Hepatocyte (in vitro differentiated cells): Measurements from ENCODE around the gene PRPF8. TPM values are rescaled to one million over a fixed set of nuclear protein-coding genes. Genes with fewer than 3 reads are reported as not detected.

Experiments used
- DNase-seq: peaks from one replicate; pipeline ENCODE4 v3.0.0-alpha.2; 2016; ENCODE audit warnings: low spot score
- H2AFZ ChIP-seq: fragments of 200-600 bp; sonication (generic); 2 replicates; pipeline ENCODE4 v1.6.0; 2016; ENCODE audit warnings: antibody characterized with exemption, mild to moderate bottlenecking
- H3K27ac ChIP-seq: fragments of 200-600 bp; sonication (generic); 2 replicates; pipeline ENCODE4 v1.5.1; 2016; ENCODE audit warnings: mild to moderate bottlenecking
- H3K27me3 ChIP-seq: fragments of 200-600 bp; sonication (generic); 2 replicates; pipeline ENCODE4 v1.6.1; 2016
- H3K36me3 ChIP-seq: fragments of 200-600 bp; sonication (generic); replicated peaks from 2 replicates; pipeline ENCODE4 v1.5.1; 2016; ENCODE audit warnings: low read depth; ENCODE audit not compliant: insufficient read depth
- H3K4me1 ChIP-seq: fragments of 200-600 bp; sonication (generic); 2 replicates; pipeline ENCODE4 v1.5.1; 2016; ENCODE audit warnings: mild to moderate bottlenecking, moderate library complexity; ENCODE audit not compliant: insufficient read depth
- H3K4me2 ChIP-seq: fragments of 200-600 bp; sonication (generic); 2 replicates; pipeline ENCODE4 v1.6.0; 2016
- H3K4me3 ChIP-seq: fragments of 200-600 bp; sonication (generic); 2 replicates; pipeline ENCODE4 v1.5.1; 2016; ENCODE audit warnings: mild to moderate bottlenecking
- H3K79me2 ChIP-seq: fragments of 200-600 bp; sonication (generic); 2 replicates; pipeline ENCODE4 v1.6.0; 2017; ENCODE audit warnings: mild to moderate bottlenecking
- H3K9me2 ChIP-seq: fragments of 200-600 bp; sonication (generic); replicated peaks from 2 replicates; pipeline ENCODE4 v1.6.0; 2017; ENCODE audit warnings: mild to moderate bottlenecking; ENCODE audit not compliant: insufficient read depth
- H3K9me3 ChIP-seq: fragments of 200-600 bp; sonication (generic); 2 replicates; pipeline ENCODE4 v1.5.1; 2016; ENCODE audit warnings: low read depth, mild to moderate bottlenecking
- H4K20me1 ChIP-seq: fragments of 200-600 bp; sonication (generic); 2 replicates; pipeline ENCODE4 v1.6.0; 2016; ENCODE audit warnings: mild to moderate bottlenecking; ENCODE audit not compliant: insufficient read depth, poor library complexity, severe bottlenecking
- EZH2 ChIP-seq: fragments of 200-600 bp; sonication (generic); IDR thresholded peaks from 2 replicates; pipeline ENCODE4 v1.6.1; 2016; ENCODE audit warnings: antibody characterized with exemption, mild to moderate bottlenecking, borderline replicate concordance
- EZH2phosphoT487 ChIP-seq: fragments of 200-600 bp; sonication (generic); IDR thresholded peaks from one replicate; pipeline ENCODE4 v1.6.1; 2018; ENCODE audit warnings: antibody characterized with exemption, mild to moderate bottlenecking, low read depth, moderate library complexity; ENCODE audit not compliant: unreplicated experiment, severe bottlenecking
- WGBS: methylation state at CpG from one replicate; pipeline ENCODE4 v1.1.6; 2016; ENCODE audit warnings: low lambda C conversion rate; ENCODE audit errors: missing lambda C conversion rate; 5-methylcytosine and 5-hydroxymethylcytosine counted together
- polyA plus RNA-seq: library from polyadenylated mRNA; unstranded; fragments of >200 nt; fragmentation: Nextera tagmentation; extraction: Ambion mirVana; gene quantifications from 2 replicates; pipeline ENCODE4 v1.2.1, GENCODE V29; 2016
- total RNA-seq: library from RNA; depleted of rRNA; stranded (reverse); fragments of >200 nt; gene quantifications from 2 replicates; pipeline ENCODE4 v1.2.3, GENCODE V29; 2014
- TF ChIP-seq, protein P1 (sequence below): fragments of 200-600 bp; sonication (generic); IDR thresholded peaks from 2 replicates; pipeline ENCODE4 v1.5.1; 2016; ENCODE audit warnings: antibody characterized with exemption, mild to moderate bottlenecking; ENCODE audit not compliant: poor library complexity

The PRPF8 gene
- total and polyA plus RNA-seq, 2 experiments from 2014 or later, result 107 to 119 TPM

DNA sequence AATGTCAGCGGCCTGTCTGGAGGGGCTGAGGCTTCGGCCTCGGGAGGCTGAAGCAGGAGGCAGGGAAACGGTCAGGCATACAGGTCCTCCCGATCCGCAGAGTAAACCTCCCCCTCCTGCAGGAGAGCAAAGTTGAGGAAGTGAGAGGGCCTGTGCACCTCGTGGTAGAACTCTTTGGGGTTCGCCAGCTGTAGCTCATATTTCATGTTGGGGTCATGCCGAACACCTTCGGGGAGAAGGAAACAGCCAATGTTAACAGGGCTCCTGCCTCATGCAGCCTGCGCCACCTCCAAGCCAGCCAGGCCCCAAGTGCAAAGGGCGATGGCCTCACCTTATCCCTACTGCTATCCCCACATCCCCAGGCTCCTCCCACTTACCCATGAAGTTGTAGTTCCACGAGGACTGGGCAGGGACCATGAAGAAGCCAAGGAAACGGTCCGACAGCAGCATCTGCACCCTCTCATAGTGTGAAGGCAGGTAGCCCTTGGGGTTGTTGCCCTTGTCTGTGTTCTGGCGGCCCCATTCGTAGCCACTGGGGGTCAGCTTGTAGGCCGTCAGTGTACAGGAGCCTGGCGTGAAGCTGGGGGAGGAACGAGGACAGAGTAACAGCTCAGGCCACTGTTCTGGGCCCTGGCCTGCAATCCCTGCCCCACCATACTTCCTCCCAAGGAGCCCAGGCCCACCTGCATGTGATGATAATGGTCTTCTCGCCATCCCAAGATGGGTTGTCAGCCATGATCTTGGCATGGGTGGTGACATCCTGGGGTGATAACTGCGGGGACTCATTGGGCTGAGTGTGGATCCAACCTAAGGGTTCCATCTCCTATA, 33.7 kb downstream of the PRPF8 start:
- Histone ChIP-seq H3K36me3 (no peaks in the 10 kb centered on the region), H2AFZ (no peak overlapping the region), H4K20me1 (peaks cover 6% of the 10 kb centered on the region), H3K4me3 (no peak overlapping the region), H3K9me3 (no peaks in the 10 kb centered on the region), H3K4me1 (peaks cover 22% of the 10 kb centered on the region), H3K27me3 (no peaks in the 10 kb centered on the region), H3K27ac (peak overlapping the region; percentile 97), H3K4me2 (peak overlapping the region; percentile 99), H3K9me2 (no peaks in the 10 kb centered on the region), H3K79me2 (no peaks in the 10 kb centered on the region)
- 89% methylated on average over 22 of the region's 22 CpGs for WGBS
- DNase-seq, result no peak
- TF ChIP-seq EZH2, result no peak
- no peak for TF ChIP-seq EZH2phosphoT487
- TF ChIP-seq, protein P1, sequence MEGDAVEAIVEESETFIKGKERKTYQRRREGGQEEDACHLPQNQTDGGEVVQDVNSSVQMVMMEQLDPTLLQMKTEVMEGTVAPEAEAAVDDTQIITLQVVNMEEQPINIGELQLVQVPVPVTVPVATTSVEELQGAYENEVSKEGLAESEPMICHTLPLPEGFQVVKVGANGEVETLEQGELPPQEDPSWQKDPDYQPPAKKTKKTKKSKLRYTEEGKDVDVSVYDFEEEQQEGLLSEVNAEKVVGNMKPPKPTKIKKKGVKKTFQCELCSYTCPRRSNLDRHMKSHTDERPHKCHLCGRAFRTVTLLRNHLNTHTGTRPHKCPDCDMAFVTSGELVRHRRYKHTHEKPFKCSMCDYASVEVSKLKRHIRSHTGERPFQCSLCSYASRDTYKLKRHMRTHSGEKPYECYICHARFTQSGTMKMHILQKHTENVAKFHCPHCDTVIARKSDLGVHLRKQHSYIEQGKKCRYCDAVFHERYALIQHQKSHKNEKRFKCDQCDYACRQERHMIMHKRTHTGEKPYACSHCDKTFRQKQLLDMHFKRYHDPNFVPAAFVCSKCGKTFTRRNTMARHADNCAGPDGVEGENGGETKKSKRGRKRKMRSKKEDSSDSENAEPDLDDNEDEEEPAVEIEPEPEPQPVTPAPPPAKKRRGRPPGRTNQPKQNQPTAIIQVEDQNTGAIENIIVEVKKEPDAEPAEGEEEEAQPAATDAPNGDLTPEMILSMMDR, result no peak

DNA sequence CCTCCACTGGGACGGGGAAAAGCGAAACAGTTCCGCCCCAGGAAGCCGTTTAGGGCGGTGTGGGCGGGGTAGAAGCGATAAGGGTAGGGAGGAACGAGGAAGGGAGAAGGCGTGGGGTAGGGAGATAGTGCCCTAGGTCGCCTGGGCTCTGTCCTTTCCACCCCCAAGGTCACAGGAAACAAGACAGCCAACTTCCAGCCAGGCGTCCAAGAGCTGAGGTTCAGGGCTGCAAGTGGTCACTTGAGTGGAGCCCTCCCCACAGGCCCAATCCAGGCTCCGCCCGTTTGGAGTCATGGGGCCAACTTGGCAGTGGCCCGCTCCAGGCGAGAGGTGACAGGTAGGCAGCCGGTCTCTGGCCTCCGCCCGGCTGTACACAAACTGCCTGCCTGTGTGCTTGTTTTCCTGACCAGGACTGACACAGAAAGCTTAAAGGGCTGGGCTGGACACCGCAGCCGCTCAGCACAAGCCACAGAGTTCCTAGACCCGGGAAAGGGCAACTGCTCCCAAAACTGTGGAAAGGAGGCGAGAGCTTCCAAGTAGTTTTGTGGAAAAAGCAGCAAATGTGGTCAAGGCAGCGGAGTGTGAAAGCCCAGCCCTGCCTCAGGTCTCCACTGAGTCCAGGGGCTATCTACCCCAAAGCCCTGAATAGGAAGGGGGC, 34.7 kb downstream of the PRPF8 start, which contains the start of gene RILP:
Gene RILP, minus strand, starts transcription at position 23 of the 658 bp plus-strand sequence. CDS start 62 bp downstream, outside the sequence.
- Histone ChIP-seq H3K79me2 (no peaks in the 10 kb centered on the region), H3K36me3 (no peaks in the 10 kb centered on the region), H3K9me3 (no peaks in the 10 kb centered on the region), H2AFZ (peak within 1 kb of the TSS; percentile 63), H3K27me3 (no peaks in the 10 kb centered on the region), H3K4me2 (peak within 1 kb of the TSS; percentile 99), H4K20me1 (peaks cover 6% of the 10 kb centered on the region), H3K27ac (peak within 1 kb of the TSS; percentile 97), H3K4me1 (peaks cover 22% of the 10 kb centered on the region), H3K4me3 (peak within 1 kb of the TSS; percentile 78), H3K9me2 (no peaks in the 10 kb centered on the region)
- DNase-seq, result peak; percentile 86
- 36% methylated on average over 23 of the region's 23 CpGs for WGBS
- TF ChIP-seq EZH2 (no peak), EZH2phosphoT487 (no peak)
- TF ChIP-seq, protein P1, result no peak

DNA sequence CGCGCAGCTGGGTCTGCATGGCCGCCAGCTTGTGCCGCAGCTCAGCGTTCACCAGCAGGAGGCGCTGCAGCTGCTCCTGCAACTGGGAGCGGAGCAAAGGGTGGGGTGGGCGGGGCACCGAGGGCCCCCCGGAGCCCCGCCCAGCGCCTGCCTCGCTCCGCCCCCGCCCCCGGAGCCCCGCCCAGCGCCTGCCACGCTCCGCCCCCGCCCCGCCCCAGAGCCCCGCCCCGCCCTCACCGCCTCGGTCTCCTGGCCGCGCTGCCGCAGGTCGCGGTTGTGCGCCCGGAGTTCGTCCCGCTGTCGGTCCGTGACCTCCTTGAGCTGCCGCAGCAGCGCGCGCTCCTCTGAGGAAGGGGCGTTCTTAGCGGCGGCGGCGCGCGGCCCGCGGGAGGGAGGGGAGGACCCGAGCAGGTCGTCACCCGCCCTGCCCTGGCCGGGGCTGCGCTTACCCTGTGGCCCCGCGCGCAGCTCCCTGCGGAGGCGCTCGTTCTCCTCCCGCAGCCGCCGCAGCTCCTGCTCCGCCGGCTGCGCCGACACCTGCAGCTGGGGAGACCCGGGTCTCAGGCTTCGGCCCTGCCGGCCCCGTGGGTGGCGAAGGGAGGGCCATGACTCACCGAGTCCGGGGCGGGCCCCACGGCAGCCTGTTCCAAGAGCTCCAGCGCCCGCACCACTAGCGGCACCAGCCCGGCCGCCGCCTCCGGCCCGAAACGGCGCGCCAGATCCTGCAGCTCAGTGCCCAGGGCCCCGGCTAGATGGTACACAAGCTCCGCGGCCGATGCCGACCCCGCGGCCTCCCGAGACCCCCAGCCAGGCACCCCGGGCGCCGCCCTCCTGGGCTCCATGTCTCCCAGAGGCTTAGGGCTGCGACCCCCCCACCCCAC, 35.5 kb downstream of the PRPF8 start:
- peaks cover 24% of the 10 kb centered on the region for H3K4me1 ChIP-seq
- peak overlapping the region; percentile 97 for H3K27ac ChIP-seq
- H3K4me3 ChIP-seq, result peak overlapping the region; percentile 78
- 2% methylated on average over 7 of the region's 100 CpGs for WGBS
- DNase-seq, result peak; percentile 98
- peak overlapping the region; percentile 63 for H2AFZ ChIP-seq
- H4K20me1 ChIP-seq, result peaks cover 6% of the 10 kb centered on the region
- H3K9me2 ChIP-seq, result no peaks in the 10 kb centered on the region
- H3K9me3 ChIP-seq, result no peaks in the 10 kb centered on the region
- peak overlapping the region; percentile 99 for H3K4me2 ChIP-seq
- no peaks in the 10 kb centered on the region for H3K36me3 ChIP-seq
- no peaks in the 10 kb centered on the region for H3K27me3 ChIP-seq
- no peak for TF ChIP-seq EZH2
- TF ChIP-seq, protein P1, result peak; percentile 98
- H3K79me2 ChIP-seq, result no peaks in the 10 kb centered on the region
